ENCODE measurements around the gene GALK1. TPM values are rescaled to one million over a fixed set of nuclear protein-coding genes. Genes with fewer than 3 reads are reported as not detected.
A peak's percentile ranks its signal among the peaks of the same experiment; 100 is the strongest.

GALK1 gene
- total and polyA plus RNA-seq, 2 of the 13 experiments (the other 11 are each of a cell fraction or from before 2014, with no cell fraction given), result 59.9 to 93.6 TPM

GRCh38 chr17:75749545-75750389, 15.2 kb downstream of the GALK1 start (continued):
- TF ChIP-seq ATAD3A (CRISPR knock-in tag; IDR thresholded peaks at IDR 0.05) (no peak), FOXO1 (CRISPR knock-in tag; IDR thresholded peaks at IDR 0.05) (no peak), MATR3 (CRISPR knock-in tag; IDR thresholded peaks at IDR 0.05) (no peak), HINFP (CRISPR knock-in tag; IDR thresholded peaks at IDR 0.05; ENCODE audit: low read depth) (no peak), ZFP62 (CRISPR knock-in tag; IDR thresholded peaks at IDR 0.05) (no peak), KLF9 (CRISPR knock-in tag; IDR thresholded peaks at IDR 0.05; ENCODE audit: low read depth) (no peak), NR0B2 (CRISPR knock-in tag; IDR thresholded peaks at IDR 0.05) (no peak), ZNF770 (CRISPR knock-in tag; IDR thresholded peaks at IDR 0.05) (no peak), ZFP36 (IDR thresholded peaks at IDR 0.05; ENCODE audit: borderline replicate concordance, low read depth, low read length, partially characterized antibody) (no peak), THAP9 (CRISPR knock-in tag; IDR thresholded peaks at IDR 0.05; ENCODE audit: borderline replicate concordance) (no peak), ZBTB46 (CRISPR knock-in tag; IDR thresholded peaks at IDR 0.05; ENCODE audit: borderline replicate concordance) (no peak), TRIM22 (IDR thresholded peaks at IDR 0.05) (no peak), ONECUT2 (CRISPR knock-in tag; IDR thresholded peaks at IDR 0.05) (no peak; the same call in 1 of the 2 replicates), IKZF4 (CRISPR knock-in tag; IDR thresholded peaks at IDR 0.05; ENCODE audit: borderline replicate concordance, low read depth, not compliant biosample characterization) (peak; percentile 37), RARG (CRISPR knock-in tag; IDR thresholded peaks at IDR 0.05; ENCODE audit: low read depth) (no peak), POGZ (CRISPR knock-in tag; IDR thresholded peaks at IDR 0.05) (no peak; the same call in 1 of the 2 replicates), DDIT3 (CRISPR knock-in tag; IDR thresholded peaks at IDR 0.05) (no peak), ZNF883 (CRISPR knock-in tag; IDR thresholded peaks at IDR 0.05; ENCODE audit: not compliant biosample characterization) (no peak)

All from HepG2 (cell line).